WTC11 (cell line): ENCODE measurements around the gene CACNA2D1.

Experiments
- CBFB ChIP-seq: sonication (generic); formaldehyde crosslinking; IDR thresholded peaks from 2 replicates; pipeline ENCODE4 v1.8.1; 2022; ENCODE audit warnings: mild to moderate bottlenecking, low read depth, missing genetic modification reagents
- CDX4 ChIP-seq: fragments of 250-450 bp; sonication (Bioruptor Pico); IDR thresholded peaks from 2 replicates; pipeline ENCODE4 v1.9.0; 2021; ENCODE audit warnings: moderate library complexity, mild to moderate bottlenecking, inconsistent platforms, borderline replicate concordance
- CTCF ChIP-seq: fragments of 200-600 bp; IDR thresholded peaks from 2 replicates; pipeline ENCODE4 v1.8.0; 2022; ENCODE audit warnings: antibody characterized with exemption
- E2F1 ChIP-seq: sonication (generic); formaldehyde crosslinking; IDR thresholded peaks from 2 replicates; pipeline ENCODE4 v1.8.0; 2022; ENCODE audit warnings: mild to moderate bottlenecking, missing genetic modification reagents
- FOXP1 ChIP-seq: sonication (generic); formaldehyde crosslinking; IDR thresholded peaks from 2 replicates; pipeline ENCODE4 v1.8.0; 2022; ENCODE audit warnings: missing genetic modification reagents, mild to moderate bottlenecking, moderate library complexity, borderline replicate concordance
- MAX ChIP-seq: sonication (generic); formaldehyde crosslinking; IDR thresholded peaks from 2 replicates; pipeline ENCODE4 v1.8.0; 2022; ENCODE audit warnings: mild to moderate bottlenecking, missing genetic modification reagents
- TEAD4 ChIP-seq: sonication (generic); formaldehyde crosslinking; IDR thresholded peaks from 2 replicates; pipeline ENCODE4 v1.8.0; 2022; ENCODE audit warnings: mild to moderate bottlenecking, missing genetic modification reagents
- USF2 ChIP-seq: sonication (generic); formaldehyde crosslinking; IDR thresholded peaks from 2 replicates; pipeline ENCODE4 v1.8.1; 2023; ENCODE audit warnings: mild to moderate bottlenecking, missing genetic modification reagents, moderate library complexity
- ZNF121 ChIP-seq: sonication (generic); formaldehyde crosslinking; IDR thresholded peaks from 2 replicates; pipeline ENCODE4 v1.8.0; 2023; ENCODE audit warnings: missing genetic modification reagents
- ZNF232 ChIP-seq: sonication (generic); formaldehyde crosslinking; IDR thresholded peaks from 2 replicates; pipeline ENCODE4 v1.8.0; 2022; ENCODE audit warnings: mild to moderate bottlenecking, missing genetic modification reagents
- ZNF263 ChIP-seq: sonication (generic); formaldehyde crosslinking; IDR thresholded peaks from 2 replicates; pipeline ENCODE4 v1.8.1; 2022; ENCODE audit warnings: low read depth, mild to moderate bottlenecking, moderate library complexity, missing genetic modification reagents

- TF ChIP-seq MAX (CRISPR knock-in tag) (no peak), CTCF (no peak), USF2 (CRISPR knock-in tag) (no peak), CDX4 (CRISPR knock-in tag) (no peak), FOXP1 (CRISPR knock-in tag) (no peak), E2F1 (CRISPR knock-in tag) (no peak), ZNF121 (CRISPR knock-in tag) (no peak), ZNF263 (CRISPR knock-in tag) (no peak), ZNF232 (no peak), TEAD4 (no peak), CBFB (no peak)
These were observed 285.2 kb downstream of the CACNA2D1 start for GRCh38 chr7:82158327-82158726.
